NAMALWA (cell line): ENCODE measurements around the gene RPS6KL1.

ENCODE experiments used
- DNase-seq: peaks from one replicate; pipeline ENCODE4 v3.0.0-alpha.2; 2015; ENCODE audit warnings: low spot score

The RPS6KL1 gene

GRCh38 chr14:74911704-74912103 is 11.4 kb downstream of the RPS6KL1 start:
- DNase-seq, result no peak

- no peak for DNase-seq
Measured at GRCh38 chr14:74911221-74911620, 11.8 kb downstream of the RPS6KL1 start.

- no peak for DNase-seq
Measured at GRCh38 chr14:74910556-74910955, 12.5 kb downstream of the RPS6KL1 start.

DNA sequence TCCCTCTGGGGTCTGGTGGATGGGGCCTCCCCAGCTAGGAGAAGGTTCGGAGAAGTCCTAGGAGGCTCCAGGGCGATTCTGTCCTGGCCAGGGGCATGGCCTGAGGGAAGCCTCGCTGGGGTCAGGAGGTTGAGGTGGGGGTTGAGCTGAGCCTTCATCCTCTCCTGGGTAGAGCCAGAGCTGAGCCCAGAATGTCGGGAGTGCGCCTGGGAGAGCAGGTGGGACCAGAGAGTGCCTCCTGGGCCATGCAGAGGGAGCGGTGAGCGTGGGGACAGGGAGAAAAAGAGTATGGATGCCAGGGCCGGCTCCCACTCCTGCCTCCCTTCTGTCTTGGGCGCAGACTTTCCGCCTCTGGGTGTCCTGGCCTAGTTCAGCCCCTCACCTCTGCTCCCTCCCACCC is 13.1 kb downstream of the RPS6KL1 start:
- DNase-seq, result no peak

GRCh38 chr14:74909501-74909900 is 13.6 kb downstream of the RPS6KL1 start:
- no peak for DNase-seq

DNA sequence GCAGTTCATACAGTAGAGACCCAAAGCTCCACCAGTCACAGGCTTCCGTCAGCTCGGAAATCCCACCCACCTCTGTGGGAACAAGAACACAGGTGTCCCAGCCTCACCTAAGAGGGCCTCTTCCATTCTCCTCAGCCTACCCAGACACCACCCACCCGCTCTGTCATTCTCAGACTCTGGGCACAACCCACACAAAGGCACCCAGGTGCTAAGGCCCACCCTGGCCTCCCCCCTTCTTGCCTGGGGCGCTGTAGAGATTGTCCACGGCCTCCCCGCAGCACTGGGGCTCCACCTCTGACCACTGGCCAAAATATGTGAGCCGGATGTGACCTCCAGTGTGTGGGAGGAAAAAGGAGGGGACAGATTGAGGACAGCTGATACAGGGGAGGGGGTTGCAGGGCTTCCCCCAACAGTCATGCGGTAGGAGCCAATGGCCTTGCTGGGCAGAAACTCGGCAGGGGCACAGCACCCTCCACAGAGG is 14.2 kb downstream of the RPS6KL1 start:
- DNase-seq, result no peak

GRCh38 chr14:74907744-74908143 is 15.3 kb downstream of the RPS6KL1 start:
- no peak for DNase-seq

DNA sequence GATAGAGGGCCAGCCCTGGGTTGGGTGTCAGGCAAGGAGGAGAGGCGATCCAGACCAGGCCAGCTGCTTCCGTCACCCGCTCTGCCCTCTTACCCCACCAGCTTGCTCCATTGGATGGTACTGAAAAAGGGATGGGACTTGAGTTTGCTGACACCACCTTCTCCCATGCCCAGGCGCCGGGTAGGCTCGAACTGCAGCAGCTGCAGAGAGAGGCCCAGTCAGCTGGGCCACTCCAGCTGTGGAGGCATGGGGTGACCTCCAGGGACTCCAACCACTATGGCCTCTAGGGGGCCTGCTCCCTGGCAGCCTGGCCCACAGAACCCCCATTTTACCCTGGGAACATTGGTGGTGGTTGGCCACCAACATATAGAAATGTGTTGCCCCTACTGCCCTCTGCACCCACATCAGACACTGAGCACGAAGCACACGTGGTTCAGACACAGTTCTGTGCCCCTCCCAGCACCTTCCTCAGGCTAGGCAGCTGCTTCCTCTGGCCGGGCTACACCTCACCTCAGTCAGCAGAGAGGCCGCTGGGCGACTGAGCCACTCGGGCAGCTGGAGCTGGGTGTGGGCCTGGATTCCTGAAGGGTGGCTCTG is 16.0 kb downstream of the RPS6KL1 start:
- peak; percentile 34 for DNase-seq

DNA sequence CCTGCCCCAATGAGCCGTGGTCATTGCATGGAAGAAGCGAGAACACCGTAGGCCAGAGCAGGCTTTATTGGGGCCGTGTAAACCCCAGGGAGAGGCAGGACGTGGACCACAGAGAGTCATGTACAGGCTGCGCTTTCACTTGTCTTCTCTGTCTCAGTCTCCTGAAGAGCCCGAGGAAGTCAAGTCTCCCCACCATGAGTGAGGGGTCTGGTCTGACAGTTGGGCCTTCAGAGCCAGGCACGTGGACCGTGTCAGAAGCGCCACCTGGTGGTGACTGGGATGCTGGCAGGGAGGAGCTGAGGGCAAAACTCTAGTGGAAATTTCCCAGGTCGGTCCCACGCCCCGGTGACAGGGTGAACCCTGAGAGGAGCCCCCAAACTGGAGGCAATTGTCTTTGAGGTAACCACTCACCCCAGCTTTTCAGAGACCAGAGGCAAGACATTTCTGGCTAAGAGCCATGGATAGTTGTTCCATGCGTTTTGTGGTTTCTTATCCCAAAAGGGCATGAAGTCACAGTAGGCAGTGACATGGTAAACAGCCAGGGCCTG is 17.4 kb downstream of the RPS6KL1 start:
- peak; percentile 61 for DNase-seq

DNA sequence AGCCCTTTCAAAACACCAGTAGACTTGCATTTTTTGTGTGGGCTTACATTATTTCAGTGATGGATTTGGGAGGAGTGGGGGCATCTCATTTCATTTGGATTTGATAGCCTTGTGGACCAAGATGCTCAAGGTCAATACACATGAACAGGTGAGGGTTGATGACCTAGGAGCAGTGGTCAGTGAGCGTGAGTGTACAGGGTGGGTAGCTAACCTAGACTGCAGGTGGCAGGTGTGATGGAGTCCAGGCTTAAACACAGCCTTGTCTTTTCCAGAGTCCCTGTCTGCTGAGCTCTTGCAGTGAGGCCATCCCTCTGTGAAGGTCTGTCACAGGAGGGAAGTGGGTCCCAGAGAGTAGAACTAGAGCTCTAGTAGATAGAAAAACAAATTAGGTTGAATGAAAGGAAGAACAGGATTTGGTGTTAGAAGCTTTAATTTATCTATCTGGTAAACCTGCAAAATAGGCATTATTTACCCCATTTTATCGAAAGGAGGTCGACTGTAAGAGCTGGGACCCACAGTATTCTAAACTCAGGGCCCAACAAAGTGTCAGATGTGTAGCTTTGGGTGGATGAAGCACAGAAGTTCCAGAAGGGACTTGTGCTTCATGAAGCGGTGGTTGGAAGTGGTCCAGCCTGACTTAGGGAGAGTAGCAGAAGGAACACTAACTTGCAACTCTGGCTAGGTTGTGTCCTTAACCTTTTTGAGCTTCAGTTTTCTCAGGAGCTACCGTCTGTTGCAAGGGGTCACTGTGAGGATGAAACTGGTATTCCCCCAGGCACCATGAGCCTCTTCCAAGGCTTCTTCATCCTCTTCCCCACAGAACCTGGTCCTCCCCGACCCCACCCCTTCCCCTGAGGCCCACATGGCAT is 18.2 kb downstream of the RPS6KL1 start:
- no peak for DNase-seq

- no peak for DNase-seq
Measured at GRCh38 chr14:74902941-74903705, 19.9 kb downstream of the RPS6KL1 start.

DNA sequence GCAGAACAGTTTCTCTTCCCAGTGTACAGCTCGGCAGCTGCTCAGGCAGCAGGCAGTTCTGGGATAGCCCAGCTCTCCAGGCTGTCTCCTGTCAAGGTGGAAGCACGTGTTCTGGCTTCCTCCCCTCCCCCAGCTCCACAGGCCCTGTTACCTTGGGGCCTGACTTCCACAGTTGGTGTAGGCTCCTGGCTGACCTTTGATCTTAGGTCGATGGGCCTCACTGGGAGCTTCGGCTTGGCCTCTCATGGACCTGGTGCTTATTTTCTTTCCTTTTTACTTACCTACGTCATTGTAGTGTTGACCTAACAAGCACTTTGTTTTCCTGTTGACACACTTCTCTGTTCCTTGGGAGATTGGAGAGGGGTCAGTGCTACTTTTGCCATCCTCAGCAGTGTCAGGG is 24.4 kb downstream of the RPS6KL1 start:
- no peak for DNase-seq

DNA sequence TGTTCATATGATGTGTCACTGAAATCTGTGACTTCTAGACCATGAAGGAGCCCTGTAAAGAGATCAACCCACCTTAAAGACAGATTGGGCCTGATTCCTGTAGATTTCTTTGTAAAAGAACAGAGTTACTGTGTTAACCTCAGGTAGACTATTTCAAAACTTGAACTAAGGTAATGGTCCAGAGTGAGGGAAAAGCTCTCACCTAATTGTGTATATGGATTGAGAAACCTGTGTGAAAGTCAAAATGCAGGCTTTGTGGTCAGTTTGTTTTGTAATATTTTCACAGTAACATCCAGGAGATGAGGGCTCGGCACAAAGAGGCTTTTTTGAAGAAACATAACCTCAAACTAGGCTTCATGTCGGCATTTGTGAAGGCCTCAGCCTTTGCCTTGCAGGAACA is 25.0 kb downstream of the RPS6KL1 start:
- no peak for DNase-seq

DNA sequence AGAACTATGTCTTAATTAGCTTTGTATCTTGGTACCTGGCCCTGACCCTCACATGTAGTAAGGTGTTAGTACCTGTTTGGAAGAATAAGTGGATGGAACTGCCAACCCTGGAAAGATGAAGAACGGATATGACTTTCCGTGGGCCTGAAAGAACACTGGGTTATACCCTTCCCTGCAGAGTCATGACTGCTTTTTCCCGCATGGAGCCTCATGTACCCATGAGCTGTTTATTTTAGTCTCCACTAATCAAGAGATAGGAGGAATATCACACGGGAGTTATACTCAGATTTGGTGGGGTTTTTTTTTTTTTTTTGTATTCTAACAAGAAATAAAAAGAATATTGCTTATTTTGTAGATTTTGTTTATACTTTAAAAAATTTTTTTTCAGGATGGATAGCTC is 25.4 kb downstream of the RPS6KL1 start:
- DNase-seq, result no peak

GRCh38 chr14:74896400-74896799 is 26.7 kb downstream of the RPS6KL1 start:
- DNase-seq, result no peak

DNA sequence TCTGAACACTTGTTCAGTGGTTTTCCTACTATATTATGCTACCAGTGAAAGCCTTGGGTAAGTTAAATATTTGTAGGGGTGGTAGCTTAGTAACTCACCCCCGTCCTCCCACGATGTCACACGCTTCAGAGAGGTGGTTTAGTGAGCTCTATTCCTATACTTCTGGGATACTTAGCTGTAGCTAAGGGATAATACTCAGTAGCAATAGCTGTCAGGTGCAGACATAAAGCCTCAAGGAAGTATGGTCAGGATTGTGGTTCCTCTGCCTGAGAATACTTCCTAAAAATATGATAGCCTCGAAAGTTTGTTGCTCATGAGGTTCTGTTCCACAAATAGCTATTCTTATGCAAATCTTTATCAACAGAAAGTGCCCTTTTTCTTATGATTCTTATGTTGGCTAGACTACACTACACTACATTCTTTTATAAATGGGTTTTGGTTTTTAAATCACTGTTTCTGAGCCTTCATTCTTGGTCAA is 29.4 kb downstream of the RPS6KL1 start:
- no peak for DNase-seq

- no peak for DNase-seq
Measured at GRCh38 chr14:74892745-74893144, 30.3 kb downstream of the RPS6KL1 start.

DNA sequence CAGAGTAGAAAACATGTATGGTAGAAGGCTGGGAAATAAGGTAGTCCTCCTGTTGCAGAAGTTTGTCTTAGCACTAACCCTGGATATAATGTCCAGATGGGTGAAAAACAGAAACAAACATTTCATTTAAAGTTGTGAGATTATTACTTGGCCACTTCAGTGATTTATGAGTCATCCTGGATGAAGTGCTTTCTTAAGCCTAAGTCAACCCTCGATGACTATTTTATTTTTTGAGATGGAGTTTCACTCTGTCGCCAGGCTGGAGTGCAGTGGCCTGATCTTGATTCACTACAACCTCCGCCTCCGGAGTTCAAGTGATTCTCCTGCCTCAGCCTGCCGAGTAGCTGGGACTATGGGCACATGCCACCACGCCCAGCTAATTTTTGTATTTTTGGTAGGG is 31.2 kb downstream of the RPS6KL1 start:
- DNase-seq, result no peak

- DNase-seq, result no peak
Measured at GRCh38 chr14:74890262-74890661, 32.8 kb downstream of the RPS6KL1 start.

DNA sequence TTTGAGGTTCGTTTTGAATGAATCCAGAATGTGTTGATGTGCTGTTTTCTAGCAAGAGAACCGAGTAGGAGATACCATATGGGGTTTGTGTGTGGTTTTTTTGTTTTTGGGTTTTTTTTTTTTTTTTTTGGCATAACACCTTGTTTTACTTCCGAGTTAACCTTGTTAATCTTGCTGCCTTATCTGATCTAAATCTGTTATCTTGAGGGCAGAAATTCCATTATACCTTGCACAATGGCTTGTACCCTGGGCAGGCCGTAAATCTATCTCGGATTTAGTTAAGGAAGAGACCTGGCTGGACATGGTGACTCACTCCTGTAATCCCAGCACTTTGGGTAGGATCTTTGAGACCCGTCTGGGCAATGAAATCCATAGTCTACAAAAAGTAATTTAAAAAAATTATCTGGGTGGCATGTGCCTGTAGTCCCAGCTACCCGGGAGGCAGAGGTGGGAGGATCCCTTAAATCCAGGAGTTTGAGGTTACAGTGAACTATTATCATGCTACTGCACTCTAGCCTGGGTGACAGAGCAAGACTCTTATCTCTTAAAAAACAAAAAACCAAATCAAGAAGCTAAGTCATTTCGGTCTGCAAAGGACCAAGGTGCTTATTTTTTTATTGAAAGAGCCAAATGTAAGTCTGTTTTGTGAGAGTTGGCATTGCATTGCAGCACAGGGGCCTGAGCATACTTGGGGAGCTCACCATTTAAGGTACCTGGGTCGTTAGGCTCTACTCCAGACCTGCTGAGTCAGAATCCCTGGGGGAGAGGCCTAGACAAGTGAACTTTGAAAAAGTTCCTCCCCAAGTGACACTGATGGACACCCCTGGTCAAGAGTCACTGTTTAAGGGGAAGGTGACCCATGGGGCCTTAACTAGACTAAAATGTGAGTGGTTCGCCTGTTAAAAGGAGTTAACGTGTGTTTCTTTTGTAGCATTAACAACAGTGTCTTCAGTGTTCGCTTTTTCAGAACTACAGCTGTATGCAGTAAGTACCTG is 34.6 kb downstream of the RPS6KL1 start:
- DNase-seq, result no peak

DNA sequence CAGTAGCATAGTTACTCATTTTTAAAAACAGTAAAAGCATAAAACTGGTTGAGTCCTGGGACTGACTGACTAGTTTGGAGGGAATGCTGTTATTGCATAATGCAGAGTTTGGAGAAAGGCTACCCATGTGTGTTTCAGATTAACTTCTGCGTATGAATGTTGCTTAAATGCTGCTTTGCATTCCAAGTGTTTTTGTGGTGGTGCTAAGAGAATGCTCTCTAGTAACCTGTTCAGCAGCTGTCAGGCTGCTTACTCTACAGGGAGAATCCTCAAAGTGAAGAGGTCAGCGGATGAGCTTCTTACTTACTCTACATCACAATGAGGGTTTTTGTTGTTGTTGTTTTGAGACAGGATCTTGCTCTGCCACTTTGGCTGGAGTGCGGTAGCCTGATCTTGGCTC is 37.1 kb downstream of the RPS6KL1 start:
- DNase-seq, result no peak
